H1 (cell line): ENCODE measurements around the gene DNAH1. TPM values are rescaled to one million over a fixed set of nuclear protein-coding genes. Genes with fewer than 3 reads are reported as not detected.

Source experiments
- POLR2A ChIP-seq, 2 experiments: IDR thresholded peaks; 1 replicate in 1 of 2; 2 replicates in 1 of 2; pipeline ENCODE4 v1.6.1; 2011; ENCODE audit warnings: low read depth in 2 of 2, low read length in 2 of 2, mild to moderate bottlenecking in 2 of 2; ENCODE audit errors: control extremely low read depth in 1 of 2
- polyA plus RNA-seq, 7 experiments: library from polyadenylated mRNA; depleted of rRNA in 3 of 7; stranded (reverse) in 5 of 7; unstranded in 2 of 7; fragments of >200 nt in 5 of 7; fragments of 200-250 nt in 2 of 7; gene quantifications; 1 replicate in 5 of 7; 2 replicates in 1 of 7; 4 replicates in 1 of 7; pipeline versions ENCODE4 v1.2.1 to v1.2.3, GENCODE V29; 2011 to 2013; ENCODE audit warnings: missing spikeins in 2 of 7, mixed read lengths in 2 of 7
- total RNA-seq: library from RNA; stranded (reverse); fragmentation: NEBNext Ultra II Directional; extraction: Animal tissue kit (Norgen Biotek cat#: 25700); gene quantifications from 2 replicates; pipeline ENCODE4 v1.2.1, GENCODE V29; 2021

DNAH1 gene
- total and polyA plus RNA-seq, 2 of the 8 experiments (the other 6 are each of a cell fraction or from before 2014, with no cell fraction given) = 1.0 to 1.5 TPM

DNA sequence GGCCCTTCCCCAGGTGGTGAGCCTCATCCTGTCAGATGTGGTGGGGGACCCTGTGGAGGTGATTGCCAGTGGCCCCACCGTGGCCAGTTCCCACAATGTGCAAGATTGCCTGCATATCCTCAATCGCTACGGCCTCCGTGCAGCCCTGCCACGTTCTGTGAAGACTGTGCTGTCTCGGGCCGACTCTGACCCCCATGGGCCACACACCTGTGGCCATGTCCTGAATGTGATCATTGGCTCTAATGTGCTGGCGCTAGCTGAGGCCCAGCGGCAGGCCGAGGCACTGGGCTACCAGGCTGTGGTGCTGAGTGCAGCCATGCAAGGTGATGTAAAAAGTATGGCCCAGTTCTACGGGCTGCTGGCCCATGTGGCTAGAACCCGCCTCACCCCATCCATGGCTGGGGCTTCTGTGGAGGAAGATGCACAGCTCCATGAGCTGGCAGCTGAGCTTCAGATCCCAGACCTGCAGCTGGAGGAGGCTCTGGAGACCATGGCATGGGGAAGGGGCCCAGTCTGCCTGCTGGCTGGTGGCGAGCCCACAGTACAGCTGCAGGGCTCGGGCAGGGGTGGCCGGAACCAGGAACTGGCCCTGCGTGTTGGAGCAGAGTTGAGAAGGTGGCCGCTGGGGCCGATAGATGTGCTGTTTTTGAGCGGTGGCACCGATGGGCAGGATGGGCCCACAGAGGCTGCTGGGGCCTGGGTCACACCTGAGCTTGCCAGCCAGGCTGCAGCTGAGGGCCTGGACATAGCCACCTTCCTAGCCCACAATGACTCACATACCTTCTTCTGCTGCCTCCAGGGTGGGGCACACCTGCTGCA is 23.7 kb upstream of the DNAH1 start (continued):
- TF ChIP-seq POLR2A (IDR thresholded peaks at IDR 0.05; ENCODE audit: control extremely low read depth in 1 of 2, low read depth in 2 of 2, low read length in 2 of 2) = no peak
